HL-60/S4 (cell line): ENCODE results near the gene WIPF2.

ENCODE experiments used
- in situ Hi-C: fragments of 300-500 bp; cut with MboI; formaldehyde crosslinking; loops from 2 replicates; pipeline ENCODE4 v1.14.3; 2022; ENCODE audit warnings: low sequenced_read_pairs

WIPF2 gene, protein sequence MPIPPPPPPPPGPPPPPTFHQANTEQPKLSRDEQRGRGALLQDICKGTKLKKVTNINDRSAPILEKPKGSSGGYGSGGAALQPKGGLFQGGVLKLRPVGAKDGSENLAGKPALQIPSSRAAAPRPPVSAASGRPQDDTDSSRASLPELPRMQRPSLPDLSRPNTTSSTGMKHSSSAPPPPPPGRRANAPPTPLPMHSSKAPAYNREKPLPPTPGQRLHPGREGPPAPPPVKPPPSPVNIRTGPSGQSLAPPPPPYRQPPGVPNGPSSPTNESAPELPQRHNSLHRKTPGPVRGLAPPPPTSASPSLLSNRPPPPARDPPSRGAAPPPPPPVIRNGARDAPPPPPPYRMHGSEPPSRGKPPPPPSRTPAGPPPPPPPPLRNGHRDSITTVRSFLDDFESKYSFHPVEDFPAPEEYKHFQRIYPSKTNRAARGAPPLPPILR

DNA sequence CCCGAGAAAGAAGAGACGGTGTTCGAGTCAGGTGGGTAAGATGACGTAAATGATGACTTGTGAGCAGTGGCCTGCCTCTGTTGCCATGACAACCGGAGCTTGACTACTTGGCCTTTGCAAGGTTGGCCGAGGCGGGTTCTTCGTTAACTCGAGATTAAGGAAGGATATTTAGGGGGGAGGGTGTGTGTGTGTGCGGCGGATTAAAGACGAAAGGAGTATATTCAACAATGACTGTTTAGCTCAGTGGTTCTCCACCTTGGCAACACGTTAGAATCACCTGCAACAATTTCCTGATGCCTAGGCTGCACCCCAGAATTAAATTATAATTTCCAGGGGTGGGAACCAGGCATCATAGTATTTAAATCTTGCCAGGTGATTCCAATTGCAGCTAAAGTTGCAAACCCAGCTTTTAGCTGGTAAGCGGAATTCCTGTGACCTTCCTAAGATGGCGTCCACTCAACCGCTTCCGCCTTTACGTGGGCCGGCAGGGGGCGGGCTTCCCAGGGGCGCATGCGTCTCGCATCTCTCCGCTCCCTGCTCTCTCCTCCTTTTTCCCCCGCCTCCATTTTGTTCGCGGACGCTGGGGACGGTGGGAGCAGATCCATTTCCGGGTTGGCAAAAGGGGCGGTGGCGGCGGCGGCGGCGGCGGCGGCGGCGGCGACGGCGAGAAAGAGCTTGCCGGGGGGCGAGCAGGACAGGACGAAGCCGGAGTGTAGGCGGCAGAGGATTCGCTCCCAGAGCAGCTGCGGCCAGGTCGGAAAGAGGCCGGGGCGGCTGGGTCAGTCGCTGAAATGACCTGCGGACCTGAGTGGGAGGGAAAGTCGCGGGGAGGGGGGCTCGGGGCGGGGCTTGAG lies at the start of gene WIPF2:
Gene WIPF2, plus strand, starts transcription at position 565 of the 854 bp plus-strand sequence. CDS start 37,156 bp downstream, outside the sequence.
- in situ Hi-C loops = no loop called here

GRCh38 chr17:40170325-40170724 lies 48.8 kb upstream of the WIPF2 start:
- in situ Hi-C loops = no loop called here

- in situ Hi-C loops = no loop called here
These were observed 47.4 kb upstream of the WIPF2 start for GRCh38 chr17:40171750-40172149.

GRCh38 chr17:40173091-40173777 lies 45.9 kb upstream of the WIPF2 start:
- in situ Hi-C loops = no loop called here

GRCh38 chr17:40173778-40174135 lies 45.3 kb upstream of the WIPF2 start:
- in situ Hi-C loops = no loop called here

- in situ Hi-C loops = no loop called here
These were observed 44.6 kb upstream of the WIPF2 start for GRCh38 chr17:40174514-40174913.

- in situ Hi-C loops = no loop called here
These were observed 43.0 kb upstream of the WIPF2 start for GRCh38 chr17:40175928-40176753.

DNA sequence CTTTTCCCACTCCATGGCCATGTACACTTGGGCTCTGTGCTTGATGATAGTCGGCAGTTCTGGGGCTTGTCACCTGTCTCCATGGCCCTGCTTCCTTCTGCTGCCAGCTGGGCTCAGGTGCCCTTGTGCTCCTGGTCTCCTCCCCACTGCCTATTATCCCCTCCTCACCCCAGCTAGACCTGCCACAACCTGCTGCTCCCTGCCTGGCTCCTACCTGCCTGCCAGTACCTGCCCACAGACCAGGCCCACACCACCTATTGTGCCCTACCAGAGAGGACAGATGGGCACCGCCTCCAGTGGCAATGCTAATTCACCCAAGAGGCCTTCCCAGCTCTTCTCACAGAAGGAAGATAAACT lies 42.4 kb upstream of the WIPF2 start:
- in situ Hi-C loops = no loop called here

DNA sequence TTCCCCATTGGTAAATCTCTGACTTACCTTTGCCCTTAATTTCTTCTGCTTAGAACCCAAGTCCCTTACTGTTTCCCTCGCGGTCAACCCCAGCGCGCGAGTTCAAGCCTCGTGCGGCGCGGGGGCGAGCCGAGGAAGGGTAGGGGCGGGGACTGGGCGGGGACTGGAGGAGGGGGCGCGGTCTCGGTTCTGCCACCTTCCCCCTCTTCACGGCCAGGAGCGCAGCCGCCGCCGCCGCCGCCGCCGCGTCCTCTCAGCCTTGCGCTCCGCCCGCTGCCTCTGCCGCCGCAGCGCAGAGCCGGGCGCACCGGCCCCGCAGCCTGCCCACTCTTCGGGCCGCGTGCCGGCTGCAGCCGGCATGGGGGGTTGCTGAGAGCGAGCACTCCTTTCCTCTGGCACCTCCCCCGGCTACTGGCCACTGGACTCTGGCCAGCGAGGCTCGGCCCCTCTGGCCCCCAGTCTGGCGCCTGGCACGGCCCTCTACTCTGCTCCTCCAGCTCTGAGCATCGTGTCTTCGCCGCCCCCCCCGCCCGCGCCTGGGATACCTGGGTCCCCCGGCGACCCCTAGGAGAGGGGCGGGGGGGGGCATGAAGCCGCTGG lies 41.7 kb upstream of the WIPF2 start, which contains the start of gene RAPGEFL1:
Gene RAPGEFL1, plus strand, starts transcription at position 196 of the 600 bp plus-strand sequence. Its CDS starts 392 bp downstream, at position 588.
- in situ Hi-C loops = no loop called here

GRCh38 chr17:40178021-40178601 lies 41.0 kb upstream of the WIPF2 start:
- in situ Hi-C loops = no loop called here

GRCh38 chr17:40178660-40179059 lies 40.4 kb upstream of the WIPF2 start:
- in situ Hi-C loops = no loop called here

- in situ Hi-C loops = no loop called here
These were observed 39.0 kb upstream of the WIPF2 start for GRCh38 chr17:40179923-40180659.

DNA sequence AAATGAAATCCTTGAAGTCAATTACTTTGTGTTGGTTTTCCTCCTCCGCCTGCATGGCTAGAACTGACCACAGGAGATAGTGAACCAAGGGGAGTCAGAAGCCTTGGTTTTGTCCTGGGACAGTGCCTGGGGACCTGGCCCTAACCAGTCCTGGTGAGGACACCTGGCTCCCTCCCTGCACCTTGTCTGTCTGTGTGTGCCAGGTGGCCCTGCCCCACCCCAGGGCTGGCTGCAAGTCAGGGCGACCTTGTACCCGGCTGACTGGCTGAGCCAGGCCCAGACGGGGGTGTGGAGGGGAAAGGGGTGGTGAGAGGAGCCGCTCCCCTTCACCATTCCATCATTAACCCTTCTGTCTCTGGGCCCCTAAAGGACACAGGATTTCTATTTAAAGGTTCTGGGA lies 38.4 kb upstream of the WIPF2 start:
- in situ Hi-C loops = no loop called here

- in situ Hi-C loops = no loop called here
These were observed 37.9 kb upstream of the WIPF2 start for GRCh38 chr17:40181205-40181604.

DNA sequence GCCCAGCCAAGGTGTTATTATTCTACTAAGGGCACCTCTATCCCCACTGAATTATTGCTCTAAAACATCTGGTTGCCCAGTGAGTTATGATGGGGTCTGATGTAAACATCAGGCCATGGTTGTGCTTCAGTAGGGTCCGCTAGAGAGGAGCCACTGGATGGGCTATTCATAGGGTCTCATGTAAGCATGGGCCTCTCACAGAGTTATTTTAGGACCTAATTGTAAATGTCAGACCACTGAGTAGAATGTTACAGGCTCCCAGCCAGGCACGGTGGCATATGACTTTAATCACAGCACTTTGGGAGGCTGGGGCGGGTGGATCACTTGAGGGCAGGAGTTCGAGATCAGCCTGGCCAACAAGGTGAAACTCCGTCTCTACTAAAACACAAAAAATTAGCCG lies 36.5 kb upstream of the WIPF2 start:
- in situ Hi-C loops = no loop called here

DNA sequence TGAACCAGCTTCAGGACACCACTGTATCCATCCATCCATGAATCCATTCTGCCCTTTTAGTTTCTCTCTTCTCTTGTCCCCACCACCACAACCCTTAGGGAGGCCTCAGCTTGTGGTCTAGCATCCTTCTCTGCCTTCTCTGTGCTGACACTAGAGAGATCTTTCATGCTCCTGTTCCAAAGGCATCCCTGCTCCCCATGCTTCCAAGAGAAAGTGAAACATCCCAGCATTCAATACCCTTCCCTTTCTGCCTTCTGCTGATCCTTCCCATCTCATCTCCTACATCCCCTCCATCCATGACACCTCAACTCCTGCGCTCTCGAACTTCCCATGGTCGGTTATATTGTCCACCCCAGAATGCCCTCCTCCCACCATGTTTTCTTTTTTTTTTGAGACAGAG lies 31.9 kb upstream of the WIPF2 start:
- in situ Hi-C loops = no loop called here

DNA sequence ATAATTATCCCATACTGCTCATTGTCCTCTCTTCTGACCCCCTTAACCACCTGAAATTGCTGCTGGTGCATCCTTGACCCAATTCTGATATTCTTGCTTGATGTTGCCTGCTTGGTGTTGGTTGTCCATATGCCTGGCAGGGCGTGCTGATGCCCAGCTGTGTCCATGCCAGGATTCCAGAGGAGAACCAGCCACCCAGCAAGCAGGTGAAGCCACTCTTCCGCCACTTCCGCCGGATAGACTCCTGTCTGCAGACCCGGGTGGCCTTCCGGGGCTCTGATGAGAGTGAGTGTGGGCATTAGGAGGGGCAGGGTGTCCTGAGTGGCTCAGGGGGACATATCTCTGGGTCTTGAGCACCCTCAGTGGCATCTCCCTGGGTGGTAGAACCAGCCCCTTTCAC lies 30.4 kb upstream of the WIPF2 start:
- in situ Hi-C loops = no loop called here

- in situ Hi-C loops = no loop called here
These were observed 28.7 kb upstream of the WIPF2 start for GRCh38 chr17:40190197-40191021.
